Glutamatergic neuron (in vitro differentiated cells): ENCODE results near the gene PITPNM2. TPM values are rescaled to one million over a fixed set of nuclear protein-coding genes. Genes with fewer than 3 reads are reported as not detected.

Experiments
- DNase-seq: peaks from one replicate; pipeline ENCODE4 v3.0.0; 2022
- H3K27ac Mint-ChIP-seq: one replicate; pipeline ENCODE4 v1.8.0; 2020; ENCODE audit warnings: mild to moderate bottlenecking, mixed read lengths, inconsistent platforms; ENCODE audit not compliant: unreplicated experiment
- H3K27me3 Mint-ChIP-seq: one replicate; pipeline ENCODE4 v1.8.0; 2020; ENCODE audit warnings: mild to moderate bottlenecking, moderate library complexity, mixed read lengths, inconsistent platforms; ENCODE audit not compliant: unreplicated experiment
- H3K36me3 Mint-ChIP-seq: one replicate; pipeline ENCODE4 v1.8.0; 2020; ENCODE audit warnings: mild to moderate bottlenecking, mixed read lengths, inconsistent platforms; ENCODE audit not compliant: unreplicated experiment
- H3K4me1 Mint-ChIP-seq: one replicate; pipeline ENCODE4 v1.8.0; 2020; ENCODE audit warnings: mild to moderate bottlenecking, low read depth, mixed read lengths, inconsistent platforms; ENCODE audit not compliant: unreplicated experiment
- H3K4me3 Mint-ChIP-seq: one replicate; pipeline ENCODE4 v1.8.0; 2020; ENCODE audit warnings: mild to moderate bottlenecking, mixed read lengths, inconsistent platforms; ENCODE audit not compliant: unreplicated experiment
- H3K9me3 Mint-ChIP-seq: one replicate; pipeline ENCODE4 v1.8.0; 2020; ENCODE audit warnings: mild to moderate bottlenecking, moderate library complexity, mixed read lengths, inconsistent platforms; ENCODE audit not compliant: unreplicated experiment
- CTCF ChIP-seq: fragments of 200-600 bp; sonication (generic); IDR thresholded peaks from one replicate; pipeline ENCODE4 v1.5.0; 2021; ENCODE audit not compliant: partially characterized antibody, unreplicated experiment
- total RNA-seq: library from RNA; stranded (reverse); fragmentation: NEBNext Ultra II Directional; extraction: Animal tissue kit (Norgen Biotek cat#: 25700); gene quantifications from one replicate; pipeline ENCODE4 v1.2.1, GENCODE V29; 2021; ENCODE audit not compliant: unreplicated experiment

Gene PITPNM2
- total RNA-seq, 1 donor from 2014 or later, result 19.6 TPM

DNA sequence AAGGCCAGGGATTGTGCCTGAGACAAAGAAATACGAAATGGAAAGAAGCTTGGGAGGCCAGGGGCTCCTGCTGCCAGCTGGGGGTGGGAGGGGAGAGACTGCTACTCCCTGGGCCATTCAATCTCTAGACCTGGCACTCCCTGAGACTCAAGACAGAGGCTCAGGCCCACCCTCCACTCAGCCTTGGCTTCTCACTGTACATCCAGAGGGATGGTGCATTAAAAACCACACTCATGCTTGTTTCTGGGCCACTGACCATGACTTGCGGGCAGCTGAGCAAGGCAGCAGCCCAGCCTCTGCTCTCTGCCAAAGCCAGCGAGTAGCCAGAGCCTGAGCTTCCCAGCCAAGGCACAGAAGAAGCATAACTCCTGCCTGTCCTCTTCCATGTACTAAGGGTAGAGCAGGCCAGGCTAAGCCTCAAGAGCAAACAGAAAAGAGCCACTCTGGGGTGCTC lies 41.5 kb downstream of the PITPNM2 start:
- no peak for TF ChIP-seq CTCF
- Mint-ChIP-seq H3K36me3 (no peaks in the 10 kb centered on the region), H3K27me3 (peaks cover 2% of the 10 kb centered on the region), H3K4me1 (peaks cover 14% of the 10 kb centered on the region), H3K4me3 (no peak overlapping the region), H3K27ac (no peak overlapping the region), H3K9me3 (peaks cover 3% of the 10 kb centered on the region)
- DNase-seq, result no peak

DNA sequence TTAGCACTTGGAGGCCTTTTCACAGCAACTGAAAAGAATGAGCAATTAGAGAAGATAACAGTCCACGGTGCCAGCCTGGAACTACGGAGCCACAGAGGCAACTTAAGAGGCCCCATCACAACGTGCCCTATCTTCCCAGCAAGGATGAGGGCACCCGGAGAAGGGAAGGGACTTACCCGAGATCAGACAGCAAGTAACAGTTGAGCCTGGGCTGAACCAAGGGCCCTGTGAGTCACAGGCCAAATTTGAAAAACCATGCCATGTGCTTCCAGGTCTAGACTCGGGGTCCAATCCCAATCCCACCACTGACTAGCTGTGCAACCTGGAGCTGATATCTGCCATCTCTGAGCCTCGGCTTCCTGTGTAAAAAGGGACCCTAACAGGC lies 42.2 kb downstream of the PITPNM2 start:
- Mint-ChIP-seq H3K36me3 (no peaks in the 10 kb centered on the region), H3K4me1 (peaks cover 14% of the 10 kb centered on the region), H3K4me3 (no peak overlapping the region), H3K27ac (no peak overlapping the region), H3K27me3 (peaks cover 2% of the 10 kb centered on the region), H3K9me3 (peaks cover 3% of the 10 kb centered on the region)
- no peak for TF ChIP-seq CTCF
- no peak for DNase-seq

DNA sequence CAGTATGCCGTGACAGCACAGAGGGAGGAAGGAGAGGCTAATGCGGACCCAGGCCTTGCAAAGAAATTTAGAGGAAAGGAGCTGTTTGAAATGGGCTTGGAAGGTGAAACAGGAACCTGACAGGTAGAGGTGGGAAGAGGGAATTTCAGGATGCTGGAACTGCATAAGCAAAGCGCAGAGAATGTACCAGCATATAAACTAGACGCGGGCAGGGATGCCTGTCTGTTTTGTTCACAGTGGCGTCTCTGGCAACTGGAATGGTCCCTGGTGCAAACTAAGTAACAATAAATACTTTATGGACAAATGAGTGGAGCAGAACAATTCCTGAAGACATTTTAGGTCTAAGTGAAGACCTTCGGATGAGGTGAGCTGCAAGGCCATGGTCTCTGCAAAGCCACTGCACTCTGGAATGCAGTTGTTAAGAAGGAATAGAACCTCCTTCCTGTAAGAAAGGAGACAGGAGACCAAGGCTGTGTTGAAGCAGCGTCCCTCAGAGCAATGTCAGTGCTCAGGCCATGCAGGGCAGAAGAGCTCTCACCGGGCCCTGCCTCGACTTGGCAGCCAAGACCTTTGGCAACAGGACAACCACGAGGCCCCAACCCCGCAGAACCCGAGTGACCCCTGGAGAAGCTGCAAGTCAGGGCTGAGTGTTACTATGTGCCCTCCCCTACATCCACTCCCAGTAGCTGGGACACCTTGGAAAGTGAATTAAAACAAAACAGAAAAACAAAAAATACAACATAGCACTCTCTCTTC lies 42.8 kb downstream of the PITPNM2 start:
- Mint-ChIP-seq H3K4me3 (no peak overlapping the region), H3K36me3 (no peaks in the 10 kb centered on the region), H3K27ac (no peak overlapping the region), H3K27me3 (peaks cover 3% of the 10 kb centered on the region), H3K9me3 (peaks cover 3% of the 10 kb centered on the region), H3K4me1 (peaks cover 15% of the 10 kb centered on the region)
- TF ChIP-seq CTCF, result no peak
- no peak for DNase-seq

DNA sequence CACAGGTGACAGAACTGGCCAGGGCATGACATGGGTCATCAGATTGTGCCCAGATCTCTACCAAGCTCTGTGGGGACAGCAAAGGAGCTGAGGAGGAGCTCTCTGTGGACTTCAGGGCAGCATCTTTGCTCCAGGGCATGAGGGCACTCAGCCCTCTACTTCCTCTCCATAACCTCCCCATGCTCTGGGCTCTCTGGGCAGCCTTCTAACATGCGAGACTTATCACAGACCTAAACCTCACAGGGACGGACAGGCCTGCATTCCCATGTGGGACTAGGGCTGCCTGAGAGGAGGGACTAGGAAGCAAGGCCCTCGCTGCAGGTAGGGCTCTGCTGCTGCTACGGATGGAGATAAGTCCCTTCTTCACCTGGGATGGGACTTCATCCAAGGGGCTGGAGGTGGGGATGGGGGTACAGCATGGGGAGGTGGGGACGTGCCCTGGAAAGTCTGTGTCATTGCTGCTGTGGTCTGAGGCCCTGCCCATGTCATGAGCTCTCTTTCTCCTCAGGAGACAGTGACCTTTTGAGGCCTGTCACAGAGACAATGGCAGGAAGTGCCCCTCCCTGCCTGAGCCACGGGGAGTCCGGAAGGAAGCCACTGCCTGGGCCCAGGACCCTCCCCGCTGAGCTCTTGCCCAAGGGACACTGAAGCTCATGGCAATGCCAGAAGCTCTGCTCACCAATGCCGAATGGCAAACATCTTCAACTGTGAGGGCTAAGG lies 44.1 kb downstream of the PITPNM2 start:
- Mint-ChIP-seq H3K9me3 (peaks cover 3% of the 10 kb centered on the region), H3K4me3 (no peak overlapping the region), H3K27me3 (peaks cover 4% of the 10 kb centered on the region), H3K27ac (no peak overlapping the region), H3K36me3 (no peaks in the 10 kb centered on the region), H3K4me1 (peaks cover 22% of the 10 kb centered on the region)
- no peak for TF ChIP-seq CTCF
- DNase-seq, result no peak
